ENCODE results near the gene SRD5A1. TPM values are rescaled to one million over a fixed set of nuclear protein-coding genes. Genes with fewer than 3 reads are reported as not detected.

Gene SRD5A1
- total RNA-seq, 1 experiment from 2014 or later = 30.4 TPM

GRCh38 chr5:6673031-6673430 is 39.8 kb downstream of the SRD5A1 start:
- no peaks in the 10 kb centered on the region for H3K4me1 ChIP-seq (ENCODE audit: control insufficient read depth, insufficient read depth, low read length)
- H3K27ac ChIP-seq (ENCODE audit: low read length) = no peak overlapping the region
- ChIA-PET POLR2A (no interaction called here), CTCF (no interaction called here)
- TF ChIP-seq CTCF (IDR thresholded peaks at IDR 0.05) (no peak), TCF7L2 (IDR thresholded peaks at IDR 0.05; ENCODE audit: low read depth, low read length) (no peak), REST (IDR thresholded peaks at IDR 0.05; ENCODE audit: insufficient read depth in 1 of 2, low read depth in 2 of 2, low read length in 1 of 2) (no peak), POLR2AphosphoS5 (IDR thresholded peaks at IDR 0.05; ENCODE audit: low read depth, low read length) (no peak), SIN3A (IDR thresholded peaks at IDR 0.05; ENCODE audit: borderline replicate concordance, insufficient read depth, low read depth, low read length) (no peak)
- ATAC-seq (no peak), DNase-seq (ENCODE audit: low read depth, low spot score) (no peak)
- H3K4me3 ChIP-seq (ENCODE audit: low read depth in 2 of 2, low read length in 2 of 2) = no peak overlapping the region
- in situ Hi-C loops (cut with HindIII; ENCODE audit: low pct_unique_long_range_greater_than_20kb, low sequenced_read_pairs) = no loop called here
- BruUV-seq (replicated peaks) = no TSS peak
- intact Hi-C loops (cut with micrococcal nuclease; ENCODE audit: unreplicated experiment) = no loop called here
- H3K9me3 ChIP-seq (ENCODE audit: control insufficient read depth, insufficient read depth, low read depth, low read length) = no peaks in the 10 kb centered on the region
- no peaks in the 10 kb centered on the region for H3K36me3 ChIP-seq (ENCODE audit: control insufficient read depth, insufficient read depth, low read length)
- H3K27me3 ChIP-seq (ENCODE audit: control insufficient read depth, insufficient read depth, low read length) = no peaks in the 10 kb centered on the region

DNA sequence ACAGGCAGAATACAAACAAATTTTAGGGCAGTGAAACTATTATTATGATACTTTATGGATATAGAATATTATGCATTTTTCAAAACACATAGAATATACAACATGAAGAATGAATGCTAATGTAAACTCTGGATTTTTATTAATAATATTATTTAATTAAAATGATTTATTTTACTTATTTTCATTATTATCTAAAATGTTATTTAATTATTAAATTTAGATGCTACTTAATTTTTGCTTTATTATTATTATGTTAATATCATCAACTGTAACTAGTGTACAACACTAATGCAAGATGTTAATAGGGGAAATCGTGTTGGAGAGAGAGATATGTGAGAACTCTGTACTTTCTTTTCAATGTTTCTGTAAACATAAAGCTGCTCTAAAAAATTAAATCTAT is 40.7 kb downstream of the SRD5A1 start:
- ATAC-seq (no peak), DNase-seq (ENCODE audit: low read depth, low spot score) (no peak)
- Histone ChIP-seq H3K9me3 (ENCODE audit: control insufficient read depth, insufficient read depth, low read depth, low read length) (no peaks in the 10 kb centered on the region), H3K27me3 (ENCODE audit: control insufficient read depth, insufficient read depth, low read length) (no peaks in the 10 kb centered on the region), H3K36me3 (ENCODE audit: control insufficient read depth, insufficient read depth, low read length) (no peaks in the 10 kb centered on the region), H3K27ac (ENCODE audit: low read length) (no peak overlapping the region), H3K4me1 (ENCODE audit: control insufficient read depth, insufficient read depth, low read length) (no peaks in the 10 kb centered on the region), H3K4me3 (ENCODE audit: low read depth in 2 of 2, low read length in 2 of 2) (no peak overlapping the region)
- TF ChIP-seq TCF7L2 (IDR thresholded peaks at IDR 0.05; ENCODE audit: low read depth, low read length) (no peak), POLR2AphosphoS5 (IDR thresholded peaks at IDR 0.05; ENCODE audit: low read depth, low read length) (no peak), REST (IDR thresholded peaks at IDR 0.05; ENCODE audit: insufficient read depth in 1 of 2, low read depth in 2 of 2, low read length in 1 of 2) (no peak), SIN3A (IDR thresholded peaks at IDR 0.05; ENCODE audit: borderline replicate concordance, insufficient read depth, low read depth, low read length) (no peak), CTCF (IDR thresholded peaks at IDR 0.05) (no peak)
- CTCF ChIA-PET = no interaction called here
- BruUV-seq (replicated peaks) = no TSS peak
- POLR2A ChIA-PET = no interaction called here
- intact Hi-C loops (cut with micrococcal nuclease; ENCODE audit: unreplicated experiment) (no loop called here), in situ Hi-C loops (cut with HindIII; ENCODE audit: low pct_unique_long_range_greater_than_20kb, low sequenced_read_pairs) (no loop called here)

Data from Panc1 (cell line).